DMS53 treated with DMSO at 0.1 percent for 48 hours (cell line): ENCODE measurements around the gene RHBDL1.

Experiments
- DNase-seq: peaks from one replicate; lab custom pipeline; 2025; ENCODE audit not compliant: unreplicated experiment; lab: John Stamatoyannopoulos, UW

RHBDL1 gene

DNA sequence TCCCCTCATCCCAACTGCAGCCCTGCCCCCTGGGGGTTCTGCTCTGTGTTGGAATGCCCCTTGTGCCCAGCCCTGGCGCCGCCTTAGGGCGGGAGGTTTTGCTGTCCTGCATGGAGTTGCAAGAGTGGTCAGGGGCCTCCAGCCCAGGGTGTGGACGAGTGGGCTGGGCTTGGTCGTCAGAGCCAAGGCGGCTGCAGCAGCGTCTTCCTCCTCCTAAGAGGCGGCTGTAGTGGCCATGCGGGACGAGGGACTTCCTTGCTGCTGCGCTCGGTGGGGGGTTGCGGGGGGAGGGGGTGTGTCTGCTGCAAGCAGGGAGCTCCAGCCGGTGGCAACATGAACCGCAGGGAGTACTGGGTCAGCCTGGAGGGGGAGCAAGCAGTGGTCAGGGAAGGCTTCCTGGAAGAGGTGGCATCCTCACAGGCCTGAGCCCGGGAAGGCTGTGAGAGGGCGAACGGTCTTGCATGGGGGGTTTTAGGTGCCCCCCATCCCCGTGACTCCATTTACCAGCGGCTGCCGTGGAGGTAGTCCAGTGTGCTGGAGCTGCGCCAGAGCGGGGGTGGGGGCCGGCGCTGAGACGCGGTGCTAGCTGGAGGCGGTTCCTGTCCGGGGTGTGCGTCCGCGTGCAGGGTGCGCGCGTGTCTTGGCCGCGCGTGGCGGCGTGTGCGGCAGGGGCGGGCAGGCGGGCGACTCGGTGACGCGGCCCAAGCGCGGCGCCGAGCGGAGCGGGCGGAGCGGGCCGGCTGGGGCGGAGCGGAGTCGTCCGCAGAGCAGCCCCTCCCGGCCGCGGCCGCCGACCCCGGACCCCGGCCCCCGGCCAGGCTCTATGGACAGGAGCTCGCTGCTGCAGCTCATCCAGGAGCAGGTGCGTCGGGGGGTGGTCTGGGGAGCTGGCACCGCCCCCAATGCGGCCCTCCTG is at the start of gene RHBDL1:
RHBDL1 (plus strand) TSS at position 704 of the 916 bp plus-strand sequence; CDS start at position 824, 120 bp downstream.
- no peak for DNase-seq

DNA sequence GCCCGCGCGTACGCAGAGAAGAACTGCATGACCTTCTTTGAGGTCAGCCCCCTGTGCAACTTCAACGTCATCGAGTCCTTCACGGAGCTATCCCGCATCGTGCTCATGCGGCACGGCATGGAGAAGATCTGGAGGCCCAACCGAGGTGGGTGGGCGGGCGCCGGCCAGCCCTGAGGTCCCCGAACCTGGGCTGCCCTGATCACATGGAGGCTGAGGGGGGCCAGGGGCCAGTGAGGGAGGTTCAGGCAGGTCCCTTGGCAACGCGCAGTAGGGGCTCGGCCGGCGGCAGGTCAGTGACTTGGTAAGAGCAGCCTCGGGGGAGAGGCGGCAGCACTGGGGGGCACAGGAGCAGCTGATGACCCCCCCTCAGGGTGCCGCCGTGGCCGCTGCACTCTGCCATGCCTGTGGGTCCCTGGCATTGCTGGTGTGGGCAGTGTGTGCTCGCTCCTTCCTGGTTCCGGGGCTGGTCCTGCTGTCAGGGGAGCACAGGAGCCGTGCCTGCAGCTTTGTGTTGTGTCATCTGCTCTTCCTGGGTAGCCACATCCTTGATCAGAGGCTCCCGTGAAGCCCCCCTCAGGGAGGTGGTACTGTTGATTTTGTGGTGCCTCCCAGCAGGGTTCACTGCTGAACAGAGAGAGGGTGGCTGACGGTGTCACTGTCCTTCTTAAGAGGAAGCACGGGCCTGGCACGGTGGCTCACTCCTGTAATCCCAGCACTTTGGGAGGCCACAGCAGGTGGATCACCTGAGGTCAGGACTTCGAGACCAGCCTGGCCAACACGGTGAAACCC is 49.3 kb upstream of the RHBDL1 start:
- no peak for DNase-seq

DNA sequence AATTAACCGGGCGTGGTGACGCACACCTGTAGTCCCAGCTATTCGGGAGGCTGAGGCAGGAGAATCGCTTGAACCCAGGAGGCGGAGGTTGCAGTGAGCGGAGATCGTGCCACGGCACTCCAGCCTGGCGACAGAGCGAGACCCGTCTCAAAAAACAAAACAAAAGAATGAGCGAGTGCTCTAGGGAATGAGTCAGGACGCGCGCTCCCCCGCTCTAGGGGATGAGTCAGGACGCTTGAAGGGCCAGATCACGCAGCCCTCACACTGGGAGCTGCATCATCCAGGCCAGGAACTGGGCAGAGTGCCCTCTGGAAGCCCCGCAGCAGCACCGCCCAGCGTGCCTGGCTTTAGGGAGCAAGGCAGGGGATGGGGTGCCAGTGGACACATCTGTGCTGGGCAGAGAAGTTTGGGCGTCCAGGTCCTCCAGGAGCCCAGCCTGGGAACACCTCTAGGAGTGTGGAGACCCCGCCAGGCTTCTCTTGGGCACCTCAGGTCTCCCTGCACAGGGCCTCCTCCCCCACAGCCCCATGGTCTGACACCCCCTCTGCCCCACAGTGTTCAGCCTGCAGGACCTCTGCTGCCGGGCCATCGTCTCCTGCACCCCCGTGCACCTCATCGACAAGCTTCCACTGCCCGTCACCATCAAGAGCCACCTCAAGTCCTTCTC is 48.6 kb upstream of the RHBDL1 start:
- peak; percentile 27 for DNase-seq

DNA sequence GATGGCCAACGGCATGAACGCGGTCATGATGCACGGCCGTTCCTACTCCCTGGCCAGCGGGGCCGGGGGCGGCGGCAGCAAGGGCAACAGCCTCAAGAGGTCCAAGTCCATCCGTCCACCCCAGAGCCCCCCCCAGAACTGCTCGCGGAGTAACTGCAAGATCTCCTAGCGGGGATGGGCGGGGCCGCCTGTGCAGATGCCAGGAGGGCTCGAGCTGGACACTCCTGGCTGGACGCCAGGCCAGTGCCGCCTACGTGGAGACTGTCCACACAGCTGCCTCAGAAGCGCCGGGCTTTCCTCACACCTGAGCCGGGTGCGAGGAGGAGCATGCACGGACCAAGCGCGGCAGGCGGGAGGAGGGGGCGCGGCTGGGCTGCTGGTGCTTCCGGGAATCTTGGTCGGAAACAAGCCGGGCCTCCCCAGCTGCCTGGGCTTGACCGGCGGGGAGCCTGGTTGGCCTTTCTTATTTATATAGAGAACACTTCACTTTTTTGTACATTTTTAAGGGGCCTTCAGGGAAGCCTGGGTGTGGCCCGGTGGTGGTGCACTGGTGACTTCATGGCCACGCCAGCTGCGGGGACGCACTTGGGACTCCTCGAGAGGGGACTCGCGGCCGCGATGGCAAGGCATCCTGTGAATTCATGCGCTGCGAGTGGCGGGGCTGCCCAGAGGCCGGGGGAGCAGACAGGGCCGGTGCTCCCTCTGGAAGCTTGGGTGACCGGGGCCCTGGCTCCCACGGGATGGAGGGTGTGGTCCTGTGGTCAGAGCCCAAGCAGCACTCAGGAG is 47.8 kb upstream of the RHBDL1 start:
- peak; percentile 40 for DNase-seq

DNA sequence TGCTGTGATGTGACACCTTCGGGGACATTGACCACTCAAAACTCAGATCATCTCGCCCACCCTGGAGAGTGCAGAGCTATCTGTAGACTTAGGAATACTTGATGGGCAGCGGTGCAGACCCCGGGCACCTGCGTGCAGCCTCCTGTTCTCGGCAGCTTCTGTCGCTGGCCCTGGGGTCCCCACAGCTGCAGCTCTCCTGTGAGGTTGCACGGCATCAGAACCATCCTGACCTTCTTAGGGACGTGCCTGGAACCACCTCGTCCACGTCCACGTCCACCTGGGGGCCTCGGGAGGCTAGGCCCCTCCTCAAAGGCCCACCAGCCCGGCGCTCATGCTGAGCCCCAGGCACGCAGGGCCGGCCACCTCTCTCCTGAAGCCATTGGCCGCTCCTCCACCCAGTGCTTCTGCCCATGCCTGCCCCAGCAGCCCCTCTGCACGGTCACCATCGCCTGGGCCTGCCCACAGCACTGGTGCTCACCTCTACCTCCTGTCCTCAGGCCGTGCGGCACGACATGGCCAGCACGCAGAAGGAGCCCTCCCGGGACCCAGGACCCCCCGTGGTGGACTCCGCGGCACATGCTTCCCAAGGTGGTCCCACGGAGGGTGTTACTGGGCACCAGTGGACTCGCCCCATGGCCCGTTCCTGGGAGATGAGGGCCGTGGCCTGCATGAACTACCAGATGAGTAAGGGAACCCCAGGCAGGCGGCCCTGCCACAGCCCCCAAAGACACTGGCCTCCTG is 47.0 kb upstream of the RHBDL1 start:
- no peak for DNase-seq

DNA sequence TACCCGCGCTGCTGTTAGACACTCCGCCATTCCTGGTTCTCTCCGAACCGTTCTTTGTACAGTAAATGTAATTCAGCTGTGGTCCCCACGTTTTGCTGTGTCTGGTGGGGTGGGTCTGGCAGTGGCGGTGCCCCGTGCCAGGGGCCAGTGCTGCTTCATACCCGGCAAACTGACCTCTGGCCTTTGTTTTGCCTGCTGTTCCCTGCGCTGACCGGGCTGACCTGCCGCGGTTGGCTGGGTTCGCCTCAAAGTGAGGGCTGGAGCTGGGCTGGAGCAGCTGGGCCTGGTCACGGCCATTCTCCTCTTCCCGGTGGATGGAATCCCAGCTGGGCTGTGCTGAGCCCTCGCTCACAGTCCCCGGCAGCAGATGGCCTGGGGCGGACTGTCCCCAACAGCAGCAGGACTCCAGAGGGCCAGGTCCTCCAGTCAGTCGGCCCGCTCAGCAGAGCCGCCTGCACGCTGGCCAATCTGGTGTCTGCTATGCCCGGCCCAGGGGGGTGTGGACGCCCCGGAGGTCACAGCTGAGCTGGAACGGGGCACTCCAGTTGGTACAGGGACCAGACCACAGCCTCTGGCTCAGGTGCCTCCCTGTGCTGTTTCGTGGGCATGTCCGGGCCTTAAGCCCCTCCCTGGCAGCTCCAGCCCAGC is 46.2 kb upstream of the RHBDL1 start:
- DNase-seq = no peak

DNA sequence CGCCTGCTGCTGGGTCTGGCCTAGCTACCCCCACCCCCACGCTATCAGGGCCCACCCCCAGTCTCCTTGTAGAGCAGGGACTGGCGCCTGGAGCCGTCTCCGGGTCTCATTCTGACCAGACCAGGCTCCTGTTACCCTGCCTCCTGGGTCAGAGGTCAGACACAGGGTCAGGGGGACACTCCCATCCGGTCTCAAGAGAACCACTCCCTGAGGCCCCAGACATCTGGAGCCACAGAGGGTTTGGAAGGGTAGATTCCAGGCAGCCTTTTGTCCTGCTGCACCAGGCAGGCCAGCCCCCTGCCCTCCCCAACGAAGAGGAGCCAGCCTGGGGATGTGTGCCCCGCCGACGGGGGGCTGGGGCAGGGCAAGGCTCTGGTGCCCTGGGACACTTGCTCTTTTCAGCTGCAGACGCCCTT is 45.6 kb upstream of the RHBDL1 start:
- DNase-seq = no peak

DNA sequence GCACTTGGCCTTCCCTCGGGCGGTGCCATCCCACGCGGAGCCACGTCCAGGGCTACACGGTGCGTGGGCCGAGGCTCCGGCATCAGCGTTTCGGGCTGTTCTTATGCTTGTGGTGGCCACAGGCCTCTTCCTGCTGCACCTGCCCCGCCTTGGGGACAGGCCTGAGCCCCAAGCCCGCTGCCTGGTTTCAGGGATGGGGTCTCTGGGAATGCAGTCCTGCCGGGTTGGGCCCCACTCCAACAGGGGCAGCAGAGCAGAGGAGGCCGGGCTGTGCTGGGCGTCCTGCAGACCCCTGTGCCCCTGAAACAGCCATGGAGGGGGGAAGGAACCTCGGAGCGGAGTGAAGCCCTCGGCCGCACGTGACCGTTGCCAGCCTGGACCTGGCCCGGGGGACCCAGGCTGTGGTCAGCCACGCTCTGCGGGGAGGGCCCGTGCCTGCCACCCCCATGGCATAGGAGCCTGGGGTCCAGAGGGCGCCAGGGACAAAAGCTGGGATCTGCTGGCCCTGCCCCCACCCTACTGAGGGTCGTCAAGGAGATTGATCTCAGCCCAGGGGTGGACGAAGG is 45.1 kb upstream of the RHBDL1 start:
- DNase-seq = no peak

DNA sequence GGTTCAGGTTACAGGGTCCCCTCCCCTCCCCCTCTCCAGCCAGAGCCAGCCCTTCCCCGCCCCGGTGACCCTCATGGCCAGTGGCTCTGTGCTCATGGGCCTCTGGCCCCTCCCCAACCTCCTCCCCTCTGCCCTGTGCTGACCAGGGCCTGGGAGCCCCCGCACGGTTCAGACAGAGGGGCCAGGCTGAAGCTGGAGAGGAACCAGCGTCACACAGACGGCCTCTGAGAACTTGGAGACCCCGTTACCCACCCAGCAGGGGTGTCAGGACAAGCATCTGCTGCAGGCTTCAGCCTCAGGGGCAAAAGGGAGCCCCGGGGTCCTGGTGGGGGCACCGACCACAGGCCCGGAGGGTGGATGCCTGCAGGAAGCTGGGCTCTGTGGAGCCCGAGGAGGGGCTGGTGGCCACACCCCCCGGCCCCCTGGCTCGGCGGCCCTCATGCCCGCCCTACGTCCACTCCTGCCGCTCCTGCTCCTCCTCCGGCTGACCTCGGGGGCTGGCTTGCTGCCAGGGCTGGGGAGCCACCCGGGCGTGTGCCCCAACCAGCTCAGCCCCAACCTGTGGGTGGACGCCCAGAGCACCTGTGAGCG is 44.6 kb upstream of the RHBDL1 start, which contains the start of gene WFIKKN1:
WFIKKN1 (plus strand) TSS at position 171 of the 591 bp plus-strand sequence; CDS start at position 440, 269 bp downstream.
- no peak for DNase-seq

DNA sequence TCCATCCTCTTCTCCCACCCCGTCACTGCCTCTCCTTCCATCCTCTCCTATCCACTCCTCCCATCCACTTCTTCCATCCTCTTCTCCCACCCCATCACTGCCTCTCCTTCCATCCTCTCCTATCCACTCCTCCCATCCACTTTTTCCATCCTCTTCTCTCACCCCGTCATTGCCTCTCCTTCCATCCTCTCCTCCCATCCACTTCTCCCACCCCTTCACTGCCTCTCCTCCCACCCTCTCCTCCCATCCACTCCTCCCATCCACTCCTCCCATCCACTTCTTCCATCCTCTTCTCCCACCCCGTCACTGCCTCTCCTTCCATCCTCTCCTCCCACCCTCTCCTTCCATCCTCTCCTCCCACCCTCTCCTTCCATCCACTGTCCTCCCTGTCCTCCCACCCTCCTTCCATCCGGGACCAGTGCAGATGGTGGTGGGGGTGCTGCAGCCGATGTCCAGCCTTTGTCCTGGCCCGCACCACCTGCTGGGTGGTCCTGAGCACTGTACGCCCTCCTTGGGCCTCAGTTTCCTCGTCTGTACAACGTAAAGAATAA is 43.6 kb upstream of the RHBDL1 start:
- DNase-seq = no peak

DNA sequence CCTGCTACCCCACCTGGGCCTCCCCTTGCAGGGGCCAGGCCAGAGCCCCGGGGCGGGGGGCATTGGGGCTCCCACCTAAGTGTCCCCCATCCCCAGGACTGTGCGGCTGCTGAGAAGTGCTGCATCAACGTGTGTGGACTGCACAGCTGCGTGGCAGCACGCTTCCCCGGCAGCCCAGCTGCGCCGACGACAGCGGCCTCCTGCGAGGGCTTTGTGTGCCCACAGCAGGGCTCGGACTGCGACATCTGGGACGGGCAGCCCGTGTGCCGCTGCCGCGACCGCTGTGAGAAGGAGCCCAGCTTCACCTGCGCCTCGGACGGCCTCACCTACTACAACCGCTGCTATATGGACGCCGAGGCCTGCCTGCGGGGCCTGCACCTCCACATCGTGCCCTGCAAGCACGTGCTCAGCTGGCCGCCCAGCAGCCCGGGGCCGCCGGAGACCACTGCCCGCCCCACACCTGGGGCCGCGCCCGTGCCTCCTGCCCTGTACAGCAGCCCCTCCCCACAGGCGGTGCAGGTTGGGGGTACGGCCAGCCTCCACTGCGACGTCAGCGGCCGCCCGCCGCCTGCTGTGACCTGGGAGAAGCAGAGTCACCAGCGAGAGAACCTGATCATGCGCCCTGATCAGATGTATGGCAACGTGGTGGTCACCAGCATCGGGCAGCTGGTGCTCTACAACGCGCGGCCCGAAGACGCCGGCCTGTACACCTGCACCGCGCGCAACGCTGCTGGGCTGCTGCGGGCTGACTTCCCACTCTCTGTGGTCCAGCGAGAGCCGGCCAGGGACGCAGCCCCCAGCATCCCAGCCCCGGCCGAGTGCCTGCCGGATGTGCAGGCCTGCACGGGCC is 42.8 kb upstream of the RHBDL1 start:
- no peak for DNase-seq

DNA sequence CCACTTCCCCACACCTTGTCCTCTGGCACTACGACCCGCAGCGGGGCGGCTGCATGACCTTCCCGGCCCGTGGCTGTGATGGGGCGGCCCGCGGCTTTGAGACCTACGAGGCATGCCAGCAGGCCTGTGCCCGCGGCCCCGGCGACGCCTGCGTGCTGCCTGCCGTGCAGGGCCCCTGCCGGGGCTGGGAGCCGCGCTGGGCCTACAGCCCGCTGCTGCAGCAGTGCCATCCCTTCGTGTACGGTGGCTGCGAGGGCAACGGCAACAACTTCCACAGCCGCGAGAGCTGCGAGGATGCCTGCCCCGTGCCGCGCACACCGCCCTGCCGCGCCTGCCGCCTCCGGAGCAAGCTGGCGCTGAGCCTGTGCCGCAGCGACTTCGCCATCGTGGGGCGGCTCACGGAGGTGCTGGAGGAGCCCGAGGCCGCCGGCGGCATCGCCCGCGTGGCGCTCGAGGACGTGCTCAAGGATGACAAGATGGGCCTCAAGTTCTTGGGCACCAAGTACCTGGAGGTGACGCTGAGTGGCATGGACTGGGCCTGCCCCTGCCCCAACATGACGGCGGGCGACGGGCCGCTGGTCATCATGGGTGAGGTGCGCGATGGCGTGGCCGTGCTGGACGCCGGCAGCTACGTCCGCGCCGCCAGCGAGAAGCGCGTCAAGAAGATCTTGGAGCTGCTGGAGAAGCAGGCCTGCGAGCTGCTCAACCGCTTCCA is 42.0 kb upstream of the RHBDL1 start:
- DNase-seq = no peak

DNA sequence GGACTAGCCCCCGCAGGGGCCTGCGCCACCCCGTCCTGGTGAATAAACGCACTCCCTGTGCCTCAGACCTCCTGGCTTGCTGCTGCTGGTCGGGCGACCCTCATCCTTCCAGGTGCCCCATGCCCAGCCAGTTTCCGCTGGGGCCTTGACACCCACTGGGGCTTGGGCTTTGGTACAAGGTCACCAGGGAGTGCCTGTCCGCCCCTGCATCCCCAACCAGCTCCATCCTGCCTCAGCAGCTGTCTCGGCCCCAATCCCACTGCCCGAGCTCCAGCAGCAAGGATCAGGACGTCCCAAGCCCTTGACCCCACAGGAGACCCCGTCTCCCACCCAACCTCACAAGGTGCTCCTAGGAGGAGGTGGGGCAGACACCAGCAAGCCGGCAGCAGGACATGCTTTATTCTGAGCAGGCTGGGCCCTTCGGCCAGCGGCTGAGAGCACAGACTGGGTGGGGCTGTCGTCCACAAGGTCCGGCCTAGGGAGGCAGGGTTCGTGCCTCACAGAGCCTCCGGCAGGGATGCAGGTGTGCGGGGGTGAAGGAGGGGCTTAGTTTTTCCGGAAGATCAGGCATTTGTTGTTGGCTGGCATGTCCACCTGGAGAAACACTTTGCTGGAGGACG is 41.3 kb upstream of the RHBDL1 start:
- no peak for DNase-seq

DNA sequence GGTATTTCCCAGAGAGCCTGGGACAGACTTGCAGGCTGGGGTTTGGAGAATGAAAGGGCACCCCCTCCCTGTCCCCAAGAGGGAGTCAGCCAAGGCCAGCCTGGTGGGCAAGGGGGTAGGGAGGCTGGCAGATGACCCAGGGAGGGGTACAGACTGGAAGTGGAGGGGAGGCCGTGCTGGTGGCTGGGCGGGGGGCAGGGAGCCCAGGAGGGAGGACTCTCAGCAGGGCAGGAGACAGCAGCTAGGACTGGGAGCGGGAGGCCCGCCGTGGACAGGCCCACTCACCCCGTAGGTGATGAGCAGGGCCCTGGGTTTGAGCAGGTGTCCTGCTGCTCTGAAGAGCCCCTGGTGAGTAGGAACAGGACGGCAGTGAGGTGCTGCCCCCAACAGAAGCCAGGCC is 40.5 kb upstream of the RHBDL1 start:
- DNase-seq = no peak

DNA sequence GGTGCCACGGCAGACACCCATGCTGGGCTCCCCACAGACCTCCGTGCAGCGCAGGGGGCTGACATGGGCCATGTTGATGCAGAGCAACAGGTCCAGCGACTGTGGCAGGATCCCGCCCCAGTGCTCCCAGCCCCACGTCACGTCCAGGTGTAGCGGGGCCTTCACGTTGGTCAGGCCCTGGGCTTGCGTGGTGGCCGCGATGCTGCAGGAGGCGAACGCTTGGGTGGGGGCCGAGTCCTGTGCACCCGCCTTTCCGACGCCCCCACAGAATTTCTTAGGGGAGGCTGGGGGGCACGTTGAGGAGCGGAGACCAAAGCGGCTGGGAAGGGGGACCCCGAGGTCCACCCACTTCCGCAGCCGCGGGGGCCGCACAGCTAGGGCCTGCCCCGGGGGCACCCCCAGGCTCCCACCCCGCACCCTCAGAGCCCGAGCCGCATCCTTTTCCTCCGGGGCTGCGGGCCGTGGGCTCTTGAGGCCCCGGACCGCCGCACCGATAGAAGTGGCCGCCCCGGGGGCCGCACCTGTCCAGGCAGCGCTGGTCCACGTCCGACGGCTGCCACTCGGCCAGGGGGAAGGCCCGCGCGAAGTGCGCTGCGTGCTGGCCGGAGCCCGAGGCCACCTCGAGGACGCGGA is 39.8 kb upstream of the RHBDL1 start:
- no peak for DNase-seq
